HG03521 (cell line): ENCODE measurements around the gene PRDM10.
"Not testable (repeated sequence)": the region's sequence is repeated elsewhere in the genome, so short reads cannot be mapped to it uniquely, and the experiment has no call there.

ENCODE experiments used
- ATAC-seq: cut with Tn5 transposase; IDR thresholded peaks from one replicate; pipeline ENCODE4 v1.9.1; 2021; ENCODE audit warnings: mild to moderate bottlenecking, moderate library complexity; ENCODE audit not compliant: unreplicated experiment

PRDM10 gene, protein sequence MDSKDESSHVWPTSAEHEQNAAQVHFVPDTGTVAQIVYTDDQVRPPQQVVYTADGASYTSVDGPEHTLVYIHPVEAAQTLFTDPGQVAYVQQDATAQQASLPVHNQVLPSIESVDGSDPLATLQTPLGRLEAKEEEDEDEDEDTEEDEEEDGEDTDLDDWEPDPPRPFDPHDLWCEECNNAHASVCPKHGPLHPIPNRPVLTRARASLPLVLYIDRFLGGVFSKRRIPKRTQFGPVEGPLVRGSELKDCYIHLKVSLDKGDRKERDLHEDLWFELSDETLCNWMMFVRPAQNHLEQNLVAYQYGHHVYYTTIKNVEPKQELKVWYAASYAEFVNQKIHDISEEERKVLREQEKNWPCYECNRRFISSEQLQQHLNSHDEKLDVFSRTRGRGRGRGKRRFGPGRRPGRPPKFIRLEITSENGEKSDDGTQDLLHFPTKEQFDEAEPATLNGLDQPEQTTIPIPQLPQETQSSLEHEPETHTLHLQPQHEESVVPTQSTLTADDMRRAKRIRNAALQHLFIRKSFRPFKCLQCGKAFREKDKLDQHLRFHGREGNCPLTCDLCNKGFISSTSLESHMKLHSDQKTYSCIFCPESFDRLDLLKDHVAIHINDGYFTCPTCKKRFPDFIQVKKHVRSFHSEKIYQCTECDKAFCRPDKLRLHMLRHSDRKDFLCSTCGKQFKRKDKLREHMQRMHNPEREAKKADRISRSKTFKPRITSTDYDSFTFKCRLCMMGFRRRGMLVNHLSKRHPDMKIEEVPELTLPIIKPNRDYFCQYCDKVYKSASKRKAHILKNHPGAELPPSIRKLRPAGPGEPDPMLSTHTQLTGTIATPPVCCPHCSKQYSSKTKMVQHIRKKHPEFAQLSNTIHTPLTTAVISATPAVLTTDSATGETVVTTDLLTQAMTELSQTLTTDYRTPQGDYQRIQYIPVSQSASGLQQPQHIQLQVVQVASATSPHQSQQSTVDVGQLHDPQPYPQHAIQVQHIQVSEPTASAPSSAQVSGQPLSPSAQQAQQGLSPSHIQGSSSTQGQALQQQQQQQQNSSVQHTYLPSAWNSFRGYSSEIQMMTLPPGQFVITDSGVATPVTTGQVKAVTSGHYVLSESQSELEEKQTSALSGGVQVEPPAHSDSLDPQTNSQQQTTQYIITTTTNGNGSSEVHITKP

DNA sequence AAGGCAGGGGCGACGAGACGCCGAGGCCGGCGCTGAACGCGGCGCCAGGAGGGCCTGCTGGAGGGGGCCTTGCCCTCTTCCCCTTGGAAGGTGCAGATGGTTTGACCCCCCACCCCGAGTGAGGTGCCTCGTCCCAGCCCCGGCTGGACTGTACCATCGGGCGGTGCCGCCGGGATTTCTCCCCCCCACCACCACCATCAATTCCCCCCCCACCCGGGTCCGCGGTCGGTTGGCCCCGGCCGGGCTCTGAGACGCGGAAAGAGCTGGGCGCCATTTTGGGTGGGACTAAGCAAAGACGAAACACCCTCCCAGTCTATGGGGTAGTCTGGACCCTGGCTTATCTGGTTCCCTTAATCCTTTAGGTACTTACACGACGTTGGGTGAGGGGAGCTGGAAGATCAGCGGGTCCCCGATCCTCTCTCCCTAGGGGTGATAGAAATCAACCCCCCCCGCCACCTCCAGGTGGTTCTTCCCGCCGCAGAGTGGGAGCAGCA is at the start of gene PRDM10:
PRDM10 (minus strand) TSS at position 484 of the 494 bp plus-strand sequence. CDS start 41,871 bp downstream, outside the sequence.
- ATAC-seq: peak; percentile 35

DNA sequence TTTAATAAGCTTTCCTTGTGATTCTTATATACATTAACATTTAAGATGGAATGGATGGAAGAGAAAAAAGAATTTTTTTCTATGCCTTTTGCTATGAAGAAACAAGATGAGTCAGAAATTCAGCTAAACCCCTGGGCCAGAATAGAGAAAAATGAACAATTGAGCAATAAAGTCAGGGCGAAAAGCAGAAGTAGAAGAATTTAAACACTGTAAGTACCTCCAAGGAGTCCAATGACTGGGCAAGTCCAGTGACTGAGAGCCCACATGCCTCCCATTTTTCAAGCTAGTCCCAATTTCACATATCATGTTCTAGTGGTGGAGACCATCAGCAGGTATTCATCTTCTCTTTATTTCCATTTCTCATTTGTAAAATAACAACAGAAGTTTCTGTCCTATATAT is 48.4 kb upstream of the PRDM10 start:
- ATAC-seq: no peak

DNA sequence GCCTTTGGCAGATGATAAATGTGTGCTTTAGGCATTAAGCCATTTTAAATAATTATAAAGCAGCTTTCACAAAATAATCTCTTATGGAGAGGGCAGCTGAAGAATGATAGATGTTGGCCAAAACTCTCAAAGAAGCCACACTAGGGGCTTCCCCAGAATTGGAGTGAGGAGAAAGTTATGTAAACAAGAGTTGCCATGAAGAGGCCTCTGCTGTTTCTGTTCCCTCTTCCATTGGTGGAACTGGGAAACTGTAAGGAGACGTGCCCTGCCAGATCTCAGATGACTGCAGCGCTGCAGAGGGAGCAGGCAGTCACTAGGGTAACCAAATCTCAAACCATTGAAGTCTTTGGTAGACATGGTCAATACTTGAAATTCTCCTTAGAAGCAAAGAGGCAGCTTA is 47.6 kb upstream of the PRDM10 start:
- no peak for ATAC-seq

DNA sequence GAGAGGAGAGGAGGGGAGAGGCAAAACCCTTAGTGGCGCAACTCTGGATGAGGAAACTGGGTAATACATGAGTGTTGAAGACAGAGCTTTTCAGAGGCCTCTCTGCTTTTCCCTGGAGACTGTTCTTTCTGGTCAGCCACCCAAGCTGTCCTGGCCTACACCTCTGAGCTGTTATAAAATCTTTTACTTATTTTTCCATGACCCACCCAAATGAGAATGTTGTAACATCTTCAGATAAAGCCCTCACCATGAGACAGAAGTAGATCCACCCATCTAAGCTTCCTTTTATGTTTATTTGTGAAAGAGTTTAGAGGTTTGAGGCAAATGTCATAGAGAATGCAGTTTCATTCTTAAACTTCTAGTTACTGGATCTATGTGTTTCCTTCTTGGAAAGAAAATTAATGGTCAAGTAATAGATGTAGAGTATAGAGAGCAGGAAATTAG is 46.7 kb upstream of the PRDM10 start:
- no peak for ATAC-seq

DNA sequence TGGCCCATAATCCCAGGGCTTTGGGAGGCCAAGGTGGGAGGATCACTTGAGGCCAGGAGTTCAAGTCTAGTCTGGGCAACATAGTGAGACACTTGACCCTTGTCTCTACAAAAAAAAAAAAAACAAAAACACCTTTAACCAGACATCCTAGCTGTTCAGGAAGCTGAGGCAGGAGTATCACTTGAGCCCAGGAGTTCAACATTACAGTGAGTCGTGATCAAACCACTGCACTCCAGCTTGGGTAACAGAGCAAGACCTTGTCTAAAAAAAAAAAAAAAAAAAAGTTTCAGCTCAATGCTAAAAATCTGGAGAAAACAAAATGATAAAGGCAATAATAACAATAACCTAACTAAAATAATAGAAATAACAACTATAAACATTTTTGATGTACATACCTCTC is 44.5 kb upstream of the PRDM10 start:
- ATAC-seq: no peak

DNA sequence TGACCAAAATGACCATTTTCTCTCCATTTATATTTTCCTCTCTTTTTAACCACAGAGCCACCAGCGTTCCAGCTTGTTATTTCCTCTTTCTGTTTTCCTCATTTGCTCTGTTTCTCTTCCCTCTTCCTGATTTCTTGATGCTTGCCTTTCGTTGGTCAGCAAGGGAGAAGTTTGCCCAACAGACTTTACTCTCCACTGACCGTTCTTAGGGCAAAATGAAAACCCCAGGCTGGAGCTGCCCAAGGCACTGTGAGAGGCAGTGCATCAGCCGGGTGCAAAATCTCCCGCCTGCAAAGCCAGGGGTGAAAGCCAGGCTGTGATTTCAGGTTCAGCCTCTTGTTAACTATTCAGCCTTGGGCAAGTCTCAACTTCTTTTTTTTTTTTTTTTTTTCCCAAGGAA is 40.9 kb upstream of the PRDM10 start:
- no peak for ATAC-seq

DNA sequence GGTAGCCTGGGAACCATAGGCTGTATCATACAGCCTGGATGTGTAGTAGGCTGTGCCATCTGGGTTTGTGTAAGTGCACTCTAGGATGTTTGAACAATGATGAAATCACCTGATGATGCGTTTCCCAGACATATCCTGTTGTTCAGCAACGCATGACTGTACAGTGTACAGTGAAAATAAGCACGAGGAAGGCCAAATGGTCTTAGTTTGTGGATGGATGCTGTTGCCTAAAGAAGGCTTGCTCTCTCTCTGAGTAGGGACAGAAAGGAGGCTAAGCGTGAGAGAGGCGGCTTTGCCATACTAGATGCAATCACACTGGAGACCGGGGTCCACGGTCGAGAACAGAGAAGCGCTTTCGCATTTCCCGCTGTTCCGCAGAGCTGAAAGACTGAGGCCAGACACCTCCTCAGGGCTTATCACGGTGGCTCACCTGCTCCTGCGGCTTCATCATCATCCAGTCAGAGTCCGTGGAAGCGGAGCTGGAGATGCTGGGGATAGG is 39.5 kb upstream of the PRDM10 start:
- ATAC-seq: no peak

DNA sequence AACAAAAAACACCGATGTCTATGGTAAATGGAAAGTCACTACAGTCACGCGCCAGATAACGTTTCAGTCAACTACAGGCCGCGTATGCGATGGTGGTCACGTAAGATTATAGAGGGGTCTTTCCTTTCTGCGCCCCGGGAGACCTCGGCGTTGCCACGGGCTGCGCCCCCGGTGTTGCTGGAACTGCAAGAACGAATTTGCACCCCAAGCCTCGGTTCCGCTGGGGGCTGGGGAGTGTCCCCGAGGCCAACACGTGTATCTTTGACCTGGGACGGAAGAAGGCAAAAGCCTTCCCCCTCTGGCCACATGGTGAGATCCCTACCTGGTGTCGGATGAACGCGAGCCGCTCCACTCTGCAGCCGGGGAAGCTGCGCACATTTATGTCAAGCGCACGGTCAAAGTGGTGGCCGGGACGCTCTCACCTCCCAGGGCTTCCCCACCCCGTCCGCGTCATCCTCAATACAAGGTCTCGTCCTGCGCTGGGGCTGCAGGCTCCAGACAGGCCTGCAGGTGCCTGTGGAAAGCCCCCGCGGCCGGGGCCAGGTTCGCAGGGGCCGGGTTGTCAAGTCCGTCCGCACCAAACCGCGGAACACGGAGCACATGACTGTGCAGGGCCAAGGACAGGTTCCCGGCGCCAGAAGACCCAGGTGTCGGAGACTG is 37.8 kb upstream of the PRDM10 start:
- no peak for ATAC-seq

DNA sequence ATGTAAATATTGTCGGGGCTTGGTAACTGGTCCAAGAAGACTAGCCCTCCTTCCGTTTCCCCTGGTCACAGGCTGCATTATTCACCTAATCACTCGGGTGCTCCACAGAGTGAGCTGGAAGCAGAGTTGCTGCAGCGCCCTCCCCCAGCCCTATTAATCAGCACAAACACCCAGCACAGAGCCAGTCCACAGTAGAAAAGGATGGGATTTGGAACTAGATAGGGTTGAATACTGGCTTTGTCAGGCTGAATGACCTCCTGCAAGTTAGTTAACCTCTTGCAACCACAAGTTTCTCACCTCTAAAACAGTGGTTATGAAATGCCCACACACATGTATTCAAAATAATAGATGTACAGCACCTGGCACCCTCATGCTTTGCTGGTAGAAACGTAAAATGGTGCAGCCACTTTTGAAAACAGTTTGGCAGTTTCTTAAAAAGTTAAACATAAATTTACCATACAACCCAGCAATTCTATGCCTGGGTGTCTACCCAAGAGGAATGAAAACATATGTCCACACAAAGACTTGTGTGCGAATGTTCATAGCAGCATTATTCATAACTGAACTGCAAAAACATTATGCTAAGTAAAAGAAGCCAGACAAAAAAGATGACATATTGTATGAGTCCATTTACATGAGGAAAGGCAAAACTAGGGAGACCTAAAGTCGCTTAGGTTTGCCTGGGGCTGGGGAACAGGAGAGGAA is 35.4 kb upstream of the PRDM10 start:
- no peak for ATAC-seq

DNA sequence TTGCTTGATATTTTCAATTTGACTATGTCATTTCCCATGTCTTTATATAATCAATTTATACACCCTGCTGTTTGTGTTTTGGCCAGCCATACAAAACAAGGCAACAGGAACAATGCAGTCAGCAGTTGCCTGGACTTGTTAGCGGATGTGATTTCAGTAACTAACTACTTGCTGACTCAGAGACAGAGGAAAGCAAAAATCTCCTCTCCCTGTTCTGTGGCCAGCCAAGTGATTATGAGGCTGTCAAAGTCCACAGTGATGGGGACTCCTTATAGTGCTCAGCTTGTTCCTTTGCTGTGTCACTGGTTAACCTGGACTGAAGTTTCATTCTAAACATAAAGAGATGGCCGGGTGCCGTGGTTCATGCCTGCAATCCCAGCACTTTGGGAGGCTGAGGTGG is 34.4 kb upstream of the PRDM10 start:
- ATAC-seq: no peak

DNA sequence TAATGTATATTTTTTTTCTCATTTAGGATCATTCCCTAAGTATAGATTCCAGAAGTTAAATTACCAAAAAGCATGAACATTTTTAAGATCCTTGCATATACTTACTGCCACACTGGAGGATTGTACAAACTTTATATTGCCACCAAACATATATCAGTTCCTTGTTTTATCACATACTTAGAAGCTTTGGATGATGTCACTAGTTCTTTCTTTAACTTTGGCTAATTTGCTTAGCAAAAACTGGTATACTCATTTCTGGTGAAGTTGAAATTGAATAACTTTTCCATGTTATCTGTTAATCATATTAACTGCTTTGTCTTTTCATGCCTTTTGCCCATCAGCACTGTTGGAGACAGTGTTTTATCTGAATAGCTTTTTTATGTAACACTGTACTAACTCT is 31.6 kb upstream of the PRDM10 start:
- no peak for ATAC-seq

DNA sequence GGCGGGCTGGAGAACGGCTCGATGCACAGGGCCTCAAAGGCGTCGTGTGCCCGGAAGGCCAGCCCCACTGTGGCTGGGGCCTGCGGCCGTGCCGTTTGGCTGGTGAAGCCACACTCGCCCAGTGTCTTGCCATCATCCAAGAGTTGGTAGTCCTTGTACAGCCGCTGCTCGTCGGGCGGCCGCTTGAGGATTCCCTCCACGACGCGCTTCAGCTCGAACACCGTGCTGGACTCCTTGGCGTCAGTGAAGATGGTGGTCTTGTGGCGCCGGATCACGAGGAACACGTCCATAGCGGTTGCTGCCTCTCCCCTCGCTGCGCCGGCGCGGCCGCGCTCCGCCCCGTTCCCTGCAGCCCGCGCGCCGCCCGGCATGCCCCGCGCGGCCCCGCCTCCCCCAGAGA is 30.3 kb upstream of the PRDM10 start:
- no peak for ATAC-seq

DNA sequence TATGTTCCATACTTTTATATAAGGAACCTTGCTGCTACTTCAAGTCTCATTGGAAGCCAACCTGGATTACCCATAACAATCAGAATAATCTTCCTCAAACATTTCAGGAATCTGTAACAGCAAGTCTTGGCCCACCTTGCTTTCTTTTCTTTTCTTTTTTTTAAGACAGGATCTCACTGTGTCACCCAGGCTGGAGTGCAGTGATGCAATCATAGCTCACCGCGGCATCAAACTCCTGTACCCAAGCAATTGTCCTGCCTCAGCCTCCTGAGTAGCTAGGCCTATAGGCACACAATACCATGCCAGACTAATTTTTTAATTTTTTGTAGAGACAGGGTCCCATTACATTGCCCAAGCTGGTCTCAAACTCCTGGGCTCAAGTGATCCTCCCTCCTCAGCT is 29.3 kb upstream of the PRDM10 start:
- ATAC-seq: no peak

DNA sequence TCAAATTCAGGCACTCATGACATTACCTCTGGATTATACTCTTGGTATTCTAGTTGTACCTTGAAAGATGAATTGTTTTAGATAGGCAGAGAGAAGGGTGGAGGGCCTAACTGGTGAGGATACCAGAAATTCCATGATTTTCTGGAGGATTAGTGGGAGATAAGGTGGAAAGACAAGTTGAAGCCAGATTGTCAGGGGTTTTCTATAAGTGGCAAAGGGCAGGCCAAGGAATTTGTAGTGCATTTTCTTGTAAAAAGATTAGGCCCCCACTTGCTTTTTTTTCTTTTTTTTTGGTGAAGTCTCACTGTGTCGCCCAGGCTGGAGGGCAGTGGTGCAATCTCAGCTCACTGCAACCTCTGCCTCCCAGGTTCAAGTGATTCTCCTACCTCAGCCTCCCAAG is 28.4 kb upstream of the PRDM10 start:
- ATAC-seq: no peak

DNA sequence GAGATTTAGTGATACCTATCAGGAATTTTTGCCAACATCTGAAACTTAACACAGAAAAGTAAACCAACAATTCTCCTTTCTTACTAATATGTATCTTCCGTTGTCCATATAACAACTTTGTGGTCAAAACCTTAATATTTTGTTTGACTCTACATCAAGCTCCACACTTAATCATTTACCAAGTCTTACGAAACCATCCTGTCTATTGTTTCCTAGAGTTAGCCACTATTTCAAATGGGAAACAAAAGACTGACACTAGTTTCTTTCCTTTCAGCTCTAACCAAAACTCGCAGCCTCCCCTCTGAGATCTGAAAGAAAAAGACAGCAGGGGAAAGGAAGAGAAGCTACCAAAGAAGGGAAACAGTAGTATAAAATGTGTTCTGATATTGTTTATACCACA is 26.5 kb upstream of the PRDM10 start:
- ATAC-seq: no peak

DNA sequence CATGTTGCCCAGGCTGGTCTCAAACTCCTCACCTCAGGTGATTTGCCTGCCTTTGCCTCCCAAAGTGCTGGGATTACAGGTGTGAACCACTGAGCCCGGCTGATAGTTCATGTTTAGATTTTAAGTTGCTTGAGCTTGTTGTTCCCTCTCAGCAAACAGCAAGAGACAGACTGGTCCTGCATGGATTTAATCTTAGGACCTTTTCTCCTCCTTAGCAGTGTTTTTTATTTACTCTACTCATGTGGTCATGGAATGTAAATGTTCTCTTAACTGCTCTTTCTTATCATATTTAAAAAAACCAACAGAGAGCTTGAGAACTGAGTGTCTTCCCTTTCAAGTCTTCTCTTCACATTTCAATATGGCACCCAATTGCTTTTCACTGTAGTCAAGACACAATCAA is 22.7 kb upstream of the PRDM10 start:
- ATAC-seq: no peak

DNA sequence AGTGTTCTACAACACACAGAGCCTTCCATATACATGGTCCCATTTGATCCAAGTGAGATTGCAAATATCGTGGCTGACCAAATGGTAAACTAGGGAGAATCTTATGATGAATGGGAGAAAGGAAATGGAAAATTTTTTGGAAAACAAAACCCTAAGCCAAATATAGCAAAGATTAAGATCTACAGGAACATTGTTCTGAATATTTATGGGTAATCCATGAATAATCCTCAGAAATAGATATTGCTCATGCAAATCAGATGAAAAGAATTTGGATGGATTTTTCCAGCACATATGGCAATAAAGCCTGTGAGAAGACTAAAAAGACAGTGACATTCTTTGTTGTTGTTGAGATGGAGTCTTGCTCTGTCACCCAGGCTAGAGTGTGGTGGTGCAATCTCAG is 21.7 kb upstream of the PRDM10 start:
- no peak for ATAC-seq

DNA sequence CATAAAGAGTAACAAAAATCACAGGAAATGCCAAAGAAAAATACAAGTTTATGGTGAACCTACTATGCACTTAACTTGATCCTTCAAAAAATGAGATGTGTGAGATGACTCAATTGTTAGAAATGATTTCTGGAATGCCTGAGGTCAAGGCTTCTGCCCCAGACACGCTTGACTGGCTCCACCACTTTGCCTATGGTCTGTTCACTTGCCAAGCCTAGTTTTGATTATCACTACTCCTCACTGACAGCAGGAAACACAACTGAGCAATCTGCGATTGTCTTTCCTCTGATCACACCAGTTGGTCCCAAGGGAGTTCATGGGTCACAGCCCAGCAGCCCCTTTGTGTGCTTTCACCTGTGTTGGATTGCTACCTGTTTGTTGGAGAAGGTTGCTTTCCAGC is 20.6 kb upstream of the PRDM10 start:
- ATAC-seq: peak; percentile 77

DNA sequence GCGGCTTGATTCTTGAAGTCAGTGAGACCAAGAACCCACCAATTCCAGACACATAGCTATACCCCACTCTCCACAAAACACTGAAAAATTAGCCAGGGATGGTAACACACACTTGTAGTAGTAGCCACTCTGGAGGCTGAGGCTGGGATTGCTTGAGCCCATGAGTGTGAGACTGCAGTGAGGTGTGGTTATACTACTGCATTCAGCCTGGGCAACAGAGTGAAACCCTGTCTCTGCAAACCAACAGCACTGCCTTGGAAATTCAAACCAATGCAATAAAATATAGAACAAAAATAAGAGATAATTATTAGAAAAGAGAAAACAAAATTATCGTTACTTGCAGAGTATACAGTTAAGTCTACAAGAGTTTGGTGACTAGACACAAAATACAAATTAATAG is 20.2 kb upstream of the PRDM10 start:
- ATAC-seq: no peak

DNA sequence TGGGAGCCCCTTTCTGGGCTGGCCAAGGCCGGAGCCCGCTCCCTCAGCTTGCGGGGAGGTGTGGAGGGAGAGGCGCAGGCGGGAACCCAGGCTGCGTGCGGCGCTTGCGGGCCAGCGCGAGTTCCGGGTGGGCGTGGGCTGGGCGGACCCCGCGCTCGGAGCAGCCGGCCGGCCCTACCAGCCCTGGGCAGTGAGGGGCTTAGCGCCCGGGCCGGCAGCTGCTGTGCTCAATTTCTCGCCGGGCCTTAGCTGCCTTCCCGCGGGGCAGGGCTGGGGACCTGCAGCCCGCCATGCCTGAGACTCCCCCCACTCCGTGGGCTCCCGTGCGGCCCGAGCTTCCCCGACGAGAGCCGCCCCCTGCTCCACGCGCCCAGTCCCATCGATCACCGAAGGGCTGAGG is 19.0 kb upstream of the PRDM10 start:
- not testable (repeated sequence) for ATAC-seq
